HepG2 (cell line): ENCODE measurements around the gene UNC13D. TPM values are rescaled to one million over a fixed set of nuclear protein-coding genes. Genes with fewer than 3 reads are reported as not detected.

Source experiments
- EEA1 ChIP-seq: sonication (generic); formaldehyde crosslinking; IDR thresholded peaks from 2 replicates; pipeline ENCODE4 v1.5.1; 2020; ENCODE audit warnings: mild to moderate bottlenecking, missing genetic modification reagents, borderline replicate concordance
- HOXA9 ChIP-seq: sonication (generic); formaldehyde crosslinking; IDR thresholded peaks from 2 replicates; pipeline ENCODE4 v1.8.1; 2022; ENCODE audit warnings: missing genetic modification reagents, mild to moderate bottlenecking, moderate library complexity, borderline replicate concordance
- SMAD1 ChIP-seq: sonication (generic); formaldehyde crosslinking; IDR thresholded peaks from 2 replicates; pipeline ENCODE4 v1.4.0; 2020; ENCODE audit warnings: missing genetic modification reagents, low read depth, mild to moderate bottlenecking, borderline replicate concordance
- SOX6 ChIP-seq, 2 experiments: fragments of 450-650 bp in 1 of 2; sonication (generic) in 1 of 2; formaldehyde crosslinking in 1 of 2; IDR thresholded peaks; 2 replicates each; pipeline versions ENCODE4 v1.4.0 to v1.6.1; 2017 to 2020; ENCODE audit warnings: antibody characterized with exemption in 1 of 2, mild to moderate bottlenecking in 1 of 2, missing genetic modification reagents in 1 of 2
- ZNF136 ChIP-seq: sonication (generic); formaldehyde crosslinking; IDR thresholded peaks from 2 replicates; pipeline ENCODE4 v1.8.1; 2022; ENCODE audit warnings: low read depth, mild to moderate bottlenecking, moderate library complexity, missing genetic modification reagents
- ZNF274 ChIP-seq: sonication (generic); formaldehyde crosslinking; IDR thresholded peaks from 2 replicates; pipeline ENCODE4 v1.5.1; 2020; ENCODE audit warnings: mild to moderate bottlenecking, missing genetic modification reagents
- ZNF496 ChIP-seq: sonication (generic); formaldehyde crosslinking; IDR thresholded peaks from 2 replicates; pipeline ENCODE4 v1.8.1; 2023; ENCODE audit warnings: mild to moderate bottlenecking, moderate library complexity, missing genetic modification reagents; ENCODE audit not compliant: insufficient replicate concordance
- ZNF501 ChIP-seq: sonication (generic); formaldehyde crosslinking; IDR thresholded peaks from 2 replicates; pipeline ENCODE4 v1.5.1; 2020; ENCODE audit warnings: mild to moderate bottlenecking, moderate library complexity, missing genetic modification reagents
- ZNF598 ChIP-seq: sonication (generic); formaldehyde crosslinking; IDR thresholded peaks from 2 replicates; pipeline ENCODE4 v1.5.1; 2020; ENCODE audit warnings: mild to moderate bottlenecking, missing genetic modification reagents, borderline replicate concordance
- polyA plus RNA-seq, 8 experiments: library from polyadenylated mRNA; depleted of rRNA in 3 of 8; stranded (reverse) in 7 of 8; unstranded in 1 of 8; fragments of >200 nt; fragmentation: Illumina TruSeq in 4 of 8; extraction: Trizol in 4 of 8; gene quantifications; 2 replicates each; pipeline versions ENCODE4 v1.2.1 to v1.2.3, GENCODE V29; 2011 to 2016; ENCODE audit warnings: low read depth in 4 of 8, missing spikeins in 1 of 8, mixed read lengths in 1 of 8; ENCODE audit not compliant: insufficient read depth in 1 of 8
- total RNA-seq, 5 experiments: library from RNA; depleted of rRNA; stranded (reverse); fragments of >200 nt; fragmentation: Illumina TruSeq; extraction: Trizol; gene quantifications; 2 replicates each; pipeline ENCODE4 v1.2.3, GENCODE V29; 2016; ENCODE audit warnings: low read depth in 1 of 5
- TF ChIP-seq, protein P1 (sequence below), 2 experiments: fragments of 450-650 bp in 1 of 2; sonication (generic) in 1 of 2; formaldehyde crosslinking; IDR thresholded peaks; 2 replicates each; pipeline versions ENCODE4 v1.5.0 to v1.8.0; 2020 to 2022; ENCODE audit warnings: mild to moderate bottlenecking in 1 of 2, missing genetic modification reagents in 1 of 2
- TF ChIP-seq, protein P2 (sequence below): IDR thresholded peaks from 2 replicates; pipeline ENCODE4 v1.6.1; 2016; ENCODE audit warnings: low read depth, control low read depth
- TF ChIP-seq, protein P3 (sequence below): sonication (generic); formaldehyde crosslinking; IDR thresholded peaks from 2 replicates; pipeline ENCODE4 v1.4.0; 2020; ENCODE audit warnings: mild to moderate bottlenecking, missing genetic modification reagents
- TF ChIP-seq, protein P4 (sequence below): sonication (generic); formaldehyde crosslinking; IDR thresholded peaks from 2 replicates; pipeline ENCODE4 v1.8.0; 2022; ENCODE audit warnings: missing genetic modification reagents, mild to moderate bottlenecking, inconsistent platforms, borderline replicate concordance
- TF ChIP-seq, protein P5 (sequence below): sonication (generic); formaldehyde crosslinking; IDR thresholded peaks from 2 replicates; pipeline ENCODE4 v1.4.0; 2020; ENCODE audit warnings: missing genetic modification reagents, borderline replicate concordance

The UNC13D gene
- total and polyA plus RNA-seq, 2 of the 13 experiments (the other 11 are each of a cell fraction or from before 2014, with no cell fraction given): 29.7 to 42.7 TPM

DNA sequence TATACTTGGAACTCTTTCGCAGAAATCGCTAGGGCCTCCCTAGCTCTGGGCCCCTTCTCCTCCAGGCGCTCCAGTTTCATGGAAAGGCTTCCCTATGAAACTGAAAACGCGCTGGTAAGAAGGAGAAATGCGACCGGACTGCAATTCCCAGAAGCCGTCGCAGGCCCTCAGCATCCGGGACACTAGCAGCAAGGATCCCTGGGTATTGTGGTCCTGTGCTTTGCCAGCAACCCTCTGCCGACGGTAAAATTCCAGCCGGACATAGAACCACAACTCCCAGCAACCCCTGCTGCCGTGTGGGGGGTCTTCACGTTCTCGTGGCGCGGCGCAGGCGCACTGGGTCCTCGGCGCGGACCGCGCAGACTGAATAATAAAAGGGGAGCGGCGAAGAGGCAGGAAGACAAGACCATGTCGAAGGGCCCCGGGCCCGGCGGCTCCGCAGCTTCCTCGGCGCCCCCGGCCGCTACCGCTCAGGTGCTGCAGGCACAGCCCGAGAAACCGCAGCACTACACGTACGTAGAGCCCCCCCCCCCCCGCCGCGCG lies 59.7 kb downstream of the UNC13D start, which contains the start of gene UNK (continued):
- TF ChIP-seq ZNF598 (CRISPR knock-in tag): 0 out of 2 replicates have a peak, but pooled peaks have one; percentile 53
- TF ChIP-seq SOX6 (IDR thresholded peaks at IDR 0.05): no peak
- TF ChIP-seq SOX6 (CRISPR knock-in tag; IDR thresholded peaks at IDR 0.05): peak; percentile 49; the same call in 1 of the 2 replicates
- peak; percentile 69 for TF ChIP-seq ZNF501
- TF ChIP-seq HOXA9: no peak
- TF ChIP-seq EEA1 (CRISPR knock-in tag): no peak; the same call in 1 of the 2 replicates
- peak; percentile 95 for TF ChIP-seq SMAD1 (CRISPR knock-in tag)
- TF ChIP-seq, protein P1, sequence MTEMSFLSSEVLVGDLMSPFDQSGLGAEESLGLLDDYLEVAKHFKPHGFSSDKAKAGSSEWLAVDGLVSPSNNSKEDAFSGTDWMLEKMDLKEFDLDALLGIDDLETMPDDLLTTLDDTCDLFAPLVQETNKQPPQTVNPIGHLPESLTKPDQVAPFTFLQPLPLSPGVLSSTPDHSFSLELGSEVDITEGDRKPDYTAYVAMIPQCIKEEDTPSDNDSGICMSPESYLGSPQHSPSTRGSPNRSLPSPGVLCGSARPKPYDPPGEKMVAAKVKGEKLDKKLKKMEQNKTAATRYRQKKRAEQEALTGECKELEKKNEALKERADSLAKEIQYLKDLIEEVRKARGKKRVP (CRISPR knock-in tag; IDR thresholded peaks at IDR 0.05): 0 out of 4 replicates have a peak, but pooled peaks of 1 of the 2 experiments have one; percentile 10
- no peak for TF ChIP-seq ZNF274 (CRISPR knock-in tag)
- TF ChIP-seq, protein P2, sequence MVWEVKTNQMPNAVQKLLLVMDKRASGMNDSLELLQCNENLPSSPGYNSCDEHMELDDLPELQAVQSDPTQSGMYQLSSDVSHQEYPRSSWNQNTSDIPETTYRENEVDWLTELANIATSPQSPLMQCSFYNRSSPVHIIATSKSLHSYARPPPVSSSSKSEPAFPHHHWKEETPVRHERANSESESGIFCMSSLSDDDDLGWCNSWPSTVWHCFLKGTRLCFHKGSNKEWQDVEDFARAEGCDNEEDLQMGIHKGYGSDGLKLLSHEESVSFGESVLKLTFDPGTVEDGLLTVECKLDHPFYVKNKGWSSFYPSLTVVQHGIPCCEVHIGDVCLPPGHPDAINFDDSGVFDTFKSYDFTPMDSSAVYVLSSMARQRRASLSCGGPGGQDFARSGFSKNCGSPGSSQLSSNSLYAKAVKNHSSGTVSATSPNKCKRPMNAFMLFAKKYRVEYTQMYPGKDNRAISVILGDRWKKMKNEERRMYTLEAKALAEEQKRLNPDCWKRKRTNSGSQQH: peak; percentile 82; the same call in 1 of the 2 replicates
- TF ChIP-seq, protein P3, sequence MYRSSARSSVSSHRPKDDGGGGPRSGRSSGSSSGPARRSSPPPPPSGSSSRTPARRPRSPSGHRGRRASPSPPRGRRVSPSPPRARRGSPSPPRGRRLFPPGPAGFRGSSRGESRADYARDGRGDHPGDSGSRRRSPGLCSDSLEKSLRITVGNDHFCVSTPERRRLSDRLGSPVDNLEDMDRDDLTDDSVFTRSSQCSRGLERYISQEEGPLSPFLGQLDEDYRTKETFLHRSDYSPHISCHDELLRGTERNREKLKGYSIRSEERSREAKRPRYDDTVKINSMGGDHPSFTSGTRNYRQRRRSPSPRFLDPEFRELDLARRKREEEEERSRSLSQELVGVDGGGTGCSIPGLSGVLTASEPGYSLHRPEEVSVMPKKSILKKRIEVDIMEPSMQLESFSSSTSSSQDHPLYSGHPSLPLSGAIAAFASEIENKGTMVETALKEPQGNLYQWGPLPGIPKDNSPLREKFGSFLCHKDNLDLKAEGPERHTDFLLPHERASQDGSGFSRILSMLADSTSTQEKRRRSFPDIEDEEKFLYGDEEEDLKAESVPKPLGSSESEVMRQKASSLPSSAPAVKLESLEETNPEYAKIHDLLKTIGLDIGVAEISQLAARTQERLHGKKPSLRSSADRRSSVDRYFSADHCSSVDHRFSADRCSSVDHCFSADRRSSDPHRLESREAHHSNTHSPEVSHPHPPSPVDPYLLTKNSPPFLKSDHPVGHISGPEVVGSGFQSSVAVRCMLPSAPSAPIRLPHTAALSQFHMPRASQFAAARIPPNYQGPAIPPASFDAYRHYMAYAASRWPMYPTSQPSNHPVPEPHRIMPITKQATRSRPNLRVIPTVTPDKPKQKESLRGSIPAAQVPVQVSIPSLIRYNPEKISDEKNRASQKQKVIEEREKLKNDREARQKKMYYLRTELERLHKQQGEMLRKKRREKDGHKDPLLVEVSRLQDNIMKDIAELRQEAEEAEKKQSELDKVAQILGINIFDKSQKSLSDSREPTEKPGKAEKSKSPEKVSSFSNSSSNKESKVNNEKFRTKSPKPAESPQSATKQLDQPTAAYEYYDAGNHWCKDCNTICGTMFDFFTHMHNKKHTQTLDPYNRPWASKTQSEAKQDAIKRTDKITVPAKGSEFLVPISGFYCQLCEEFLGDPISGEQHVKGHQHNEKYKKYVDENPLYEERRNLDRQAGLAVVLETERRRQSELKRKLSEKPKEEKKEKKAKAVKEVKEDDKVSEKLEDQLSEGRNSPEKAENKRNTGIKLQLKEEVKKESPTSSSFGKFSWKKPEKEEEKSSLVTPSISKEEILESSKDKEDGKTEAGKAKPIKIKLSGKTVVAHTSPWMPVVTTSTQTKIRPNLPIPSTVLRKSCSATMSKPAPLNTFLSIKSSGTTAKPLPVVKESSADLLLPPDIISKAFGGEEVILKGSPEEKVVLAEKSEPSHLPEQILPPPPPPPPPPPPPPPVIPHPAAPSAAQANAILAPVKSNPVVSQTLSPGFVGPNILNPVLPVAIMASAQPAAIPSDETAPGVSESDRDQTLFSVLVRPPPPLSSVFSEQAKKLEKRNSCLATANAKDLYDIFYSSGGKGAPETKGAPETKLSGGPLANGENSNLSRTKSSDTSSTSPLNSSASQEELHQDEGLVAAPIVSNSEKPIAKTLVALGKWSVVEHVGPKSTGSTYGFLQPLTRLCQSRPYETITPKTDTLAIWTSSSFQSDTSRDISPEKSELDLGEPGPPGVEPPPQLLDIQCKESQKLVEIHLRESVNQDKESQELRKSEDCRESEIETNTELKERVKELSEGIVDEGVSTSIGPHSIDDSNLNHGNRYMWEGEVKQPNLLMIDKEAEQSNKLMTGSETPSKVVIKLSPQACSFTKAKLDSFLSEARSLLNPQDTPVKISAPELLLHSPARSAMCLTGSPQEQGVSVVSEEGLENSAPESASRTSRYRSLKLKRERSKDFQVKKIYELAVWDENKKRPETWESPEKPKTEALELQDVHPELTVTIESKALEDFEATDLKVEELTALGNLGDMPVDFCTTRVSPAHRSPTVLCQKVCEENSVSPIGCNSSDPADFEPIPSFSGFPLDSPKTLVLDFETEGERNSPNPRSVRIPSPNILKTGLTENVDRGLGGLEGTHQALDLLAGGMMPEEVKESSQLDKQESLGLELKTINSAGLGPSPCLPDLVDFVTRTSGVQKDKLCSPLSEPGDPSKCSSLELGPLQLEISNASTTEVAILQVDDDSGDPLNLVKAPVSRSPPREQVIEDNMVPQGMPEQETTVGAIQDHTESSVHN (CRISPR knock-in tag): no peak
- TF ChIP-seq, protein P4, sequence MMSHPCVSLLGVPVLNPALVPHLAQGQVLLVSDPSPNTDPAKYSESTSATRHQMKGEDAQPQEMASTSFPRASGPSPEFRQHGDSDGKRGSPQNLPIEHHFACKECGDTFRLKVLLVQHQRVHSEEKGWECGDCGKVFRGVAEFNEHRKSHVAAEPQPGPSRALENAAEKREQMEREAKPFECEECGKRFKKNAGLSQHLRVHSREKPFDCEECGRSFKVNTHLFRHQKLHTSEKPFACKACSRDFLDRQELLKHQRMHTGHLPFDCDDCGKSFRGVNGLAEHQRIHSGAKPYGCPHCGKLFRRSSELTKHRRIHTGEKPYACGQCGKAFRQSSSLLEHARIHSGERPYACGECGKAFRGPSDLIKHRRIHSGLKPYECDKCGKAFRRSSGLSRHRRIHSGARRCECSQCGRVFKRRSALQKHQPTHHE (CRISPR knock-in tag): 0 out of 2 replicates have a peak, but pooled peaks have one; percentile 11
- peak; percentile 11; the same call in 1 of the 2 replicates for TF ChIP-seq ZNF136 (CRISPR knock-in tag)
- TF ChIP-seq ZNF496: no peak
- TF ChIP-seq, protein P5, sequence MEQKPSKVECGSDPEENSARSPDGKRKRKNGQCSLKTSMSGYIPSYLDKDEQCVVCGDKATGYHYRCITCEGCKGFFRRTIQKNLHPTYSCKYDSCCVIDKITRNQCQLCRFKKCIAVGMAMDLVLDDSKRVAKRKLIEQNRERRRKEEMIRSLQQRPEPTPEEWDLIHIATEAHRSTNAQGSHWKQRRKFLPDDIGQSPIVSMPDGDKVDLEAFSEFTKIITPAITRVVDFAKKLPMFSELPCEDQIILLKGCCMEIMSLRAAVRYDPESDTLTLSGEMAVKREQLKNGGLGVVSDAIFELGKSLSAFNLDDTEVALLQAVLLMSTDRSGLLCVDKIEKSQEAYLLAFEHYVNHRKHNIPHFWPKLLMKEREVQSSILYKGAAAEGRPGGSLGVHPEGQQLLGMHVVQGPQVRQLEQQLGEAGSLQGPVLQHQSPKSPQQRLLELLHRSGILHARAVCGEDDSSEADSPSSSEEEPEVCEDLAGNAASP (CRISPR knock-in tag): peak; percentile 20; the same call in 1 of the 2 replicates
